Epithelial cell of proximal tubule (primary cell): Measurements from ENCODE around the gene TNFRSF19. TPM values are rescaled to one million over a fixed set of nuclear protein-coding genes. Genes with fewer than 3 reads are reported as not detected.

ENCODE experiments used
- DNase-seq: peaks from one replicate; pipeline ENCODE4 v3.0.0-alpha.2; 2011; ENCODE audit warnings: low read depth
- H3K4me3 ChIP-seq: 2 replicates; pipeline ENCODE4 v1.5.1; 2011; ENCODE audit warnings: low read depth, mild to moderate bottlenecking, low read length
- total RNA-seq: library from RNA; depleted of rRNA; stranded (reverse); fragments of >200 nt; gene quantifications from 2 replicates; pipeline ENCODE4 v1.2.3, GENCODE V29; 2015
- TF ChIP-seq, protein P1 (sequence below): conservative IDR thresholded peaks from 2 replicates; pipeline ENCODE4 v1.5.1; 2012; ENCODE audit warnings: low read depth, mild to moderate bottlenecking, low read length

The TNFRSF19 gene
- total RNA-seq, 1 donor from 2014 or later = 8.4 TPM

DNA sequence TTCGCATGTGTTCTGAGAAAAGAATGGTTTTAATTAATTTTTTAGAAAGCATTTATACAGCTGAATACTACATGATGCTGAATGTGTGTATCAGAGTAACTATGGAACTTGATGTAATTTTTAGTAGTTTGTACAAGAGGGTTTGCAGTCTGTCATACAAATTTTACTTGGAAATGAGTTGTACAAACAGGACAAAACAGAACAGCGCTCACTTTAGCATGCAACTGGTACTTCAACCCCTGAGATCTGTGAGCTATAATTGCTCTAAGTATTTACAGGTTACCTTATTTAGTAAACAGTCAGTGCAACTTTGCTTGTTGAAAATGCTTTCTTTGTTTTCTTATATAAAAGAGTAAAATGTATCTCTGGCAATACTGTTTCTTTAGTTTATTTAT, 706 bp downstream of the TNFRSF19 start:
- TF ChIP-seq, protein P1, sequence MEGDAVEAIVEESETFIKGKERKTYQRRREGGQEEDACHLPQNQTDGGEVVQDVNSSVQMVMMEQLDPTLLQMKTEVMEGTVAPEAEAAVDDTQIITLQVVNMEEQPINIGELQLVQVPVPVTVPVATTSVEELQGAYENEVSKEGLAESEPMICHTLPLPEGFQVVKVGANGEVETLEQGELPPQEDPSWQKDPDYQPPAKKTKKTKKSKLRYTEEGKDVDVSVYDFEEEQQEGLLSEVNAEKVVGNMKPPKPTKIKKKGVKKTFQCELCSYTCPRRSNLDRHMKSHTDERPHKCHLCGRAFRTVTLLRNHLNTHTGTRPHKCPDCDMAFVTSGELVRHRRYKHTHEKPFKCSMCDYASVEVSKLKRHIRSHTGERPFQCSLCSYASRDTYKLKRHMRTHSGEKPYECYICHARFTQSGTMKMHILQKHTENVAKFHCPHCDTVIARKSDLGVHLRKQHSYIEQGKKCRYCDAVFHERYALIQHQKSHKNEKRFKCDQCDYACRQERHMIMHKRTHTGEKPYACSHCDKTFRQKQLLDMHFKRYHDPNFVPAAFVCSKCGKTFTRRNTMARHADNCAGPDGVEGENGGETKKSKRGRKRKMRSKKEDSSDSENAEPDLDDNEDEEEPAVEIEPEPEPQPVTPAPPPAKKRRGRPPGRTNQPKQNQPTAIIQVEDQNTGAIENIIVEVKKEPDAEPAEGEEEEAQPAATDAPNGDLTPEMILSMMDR = peak; percentile 11
- DNase-seq = no peak
- H3K4me3 ChIP-seq = no peak overlapping the region

DNA sequence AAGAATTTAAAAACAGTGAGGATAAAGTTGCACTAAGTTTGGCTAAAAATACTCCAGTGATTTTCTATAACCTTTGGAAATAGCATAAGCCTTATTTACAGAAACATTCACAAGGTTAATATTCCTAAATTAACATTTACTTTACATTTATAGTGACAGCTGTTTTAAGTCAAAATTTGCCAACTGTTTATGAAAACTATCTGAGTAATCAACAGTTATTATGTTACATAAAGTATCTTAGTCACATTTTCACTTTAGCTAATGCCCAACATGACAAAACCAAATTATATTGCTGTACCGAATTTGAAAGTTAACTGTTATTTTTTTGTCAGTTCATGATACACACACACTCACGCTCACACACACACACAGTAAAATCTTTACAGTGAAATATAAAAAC, 1.2 kb downstream of the TNFRSF19 start:
- no peak for DNase-seq
- no peak overlapping the region for H3K4me3 ChIP-seq
- TF ChIP-seq, protein P1 = no peak

DNA sequence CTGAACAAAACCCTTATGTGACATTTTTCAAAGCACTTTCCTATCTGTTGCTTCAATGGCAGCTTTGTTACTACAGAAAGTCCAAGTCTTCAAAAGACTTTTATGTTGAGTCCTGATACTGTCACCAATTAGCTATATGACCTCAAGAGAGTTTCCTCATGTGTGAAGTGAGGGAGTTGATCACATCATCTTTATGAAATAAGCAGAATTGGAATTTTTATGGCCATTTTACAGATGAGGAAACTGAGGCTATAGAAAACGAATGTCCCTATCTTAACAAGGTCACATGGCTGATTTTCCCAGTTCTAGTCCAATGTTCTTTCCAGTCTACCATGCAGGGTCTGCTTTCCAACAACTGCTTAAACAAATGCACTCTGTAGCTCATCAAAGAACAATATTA, 2.6 kb downstream of the TNFRSF19 start:
- DNase-seq = no peak
- TF ChIP-seq, protein P1 = no peak
- no peak overlapping the region for H3K4me3 ChIP-seq

DNA sequence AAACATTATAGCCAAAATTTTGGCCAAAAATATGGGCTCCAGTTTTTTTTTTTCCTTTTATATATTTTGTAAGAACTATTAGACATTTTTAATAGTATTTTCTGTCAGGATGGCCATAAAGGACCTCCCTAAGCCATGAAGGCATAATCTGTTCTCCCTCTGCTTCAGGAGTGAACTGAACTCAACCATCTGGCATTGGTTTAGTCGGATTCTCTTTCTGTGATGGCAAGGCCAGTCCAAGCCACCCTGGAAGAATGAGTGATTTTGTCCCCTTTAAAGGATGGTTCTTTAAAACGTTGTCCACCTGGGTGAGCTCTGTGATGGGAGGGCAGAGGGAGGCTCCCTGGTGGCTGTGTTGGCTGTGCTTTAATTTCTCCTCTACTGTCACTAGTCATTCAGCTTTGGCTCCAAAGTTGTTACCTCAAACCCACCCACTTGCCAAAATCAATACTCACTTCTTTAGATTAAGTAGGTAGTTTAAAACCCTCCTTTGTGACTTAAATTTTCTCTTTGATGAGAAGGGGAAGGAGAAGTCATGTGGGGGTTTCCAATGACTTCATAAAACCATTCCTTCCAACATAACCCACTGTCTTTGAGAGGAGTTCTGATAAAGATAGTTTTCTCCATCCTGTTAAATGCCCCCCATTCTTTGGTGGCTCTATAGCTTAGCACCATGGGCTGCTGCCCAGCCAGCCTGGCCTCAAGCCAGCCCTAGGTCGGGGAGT, 4.4 kb downstream of the TNFRSF19 start:
- H3K4me3 ChIP-seq = no peak overlapping the region
- no peak for DNase-seq
- TF ChIP-seq, protein P1 = no peak

DNA sequence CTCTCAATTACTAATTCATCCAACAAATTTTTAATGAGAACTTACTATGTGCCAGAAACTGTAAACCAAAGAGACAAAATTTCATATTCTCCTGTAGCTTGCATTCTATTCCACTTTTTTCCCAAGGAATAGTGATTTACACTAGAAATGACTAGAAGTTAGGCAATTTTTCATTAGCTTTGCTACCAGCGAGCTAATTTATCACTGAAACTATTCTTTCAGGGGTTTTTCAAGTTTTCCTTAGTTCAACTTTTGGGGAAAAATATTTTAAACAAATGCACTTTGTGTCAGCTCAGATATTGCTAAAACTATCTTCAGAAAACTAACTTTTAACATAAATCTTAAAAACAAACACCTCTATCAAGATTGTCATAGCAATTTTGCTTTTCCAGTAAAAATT, 5.4 kb downstream of the TNFRSF19 start:
- H3K4me3 ChIP-seq = no peak overlapping the region
- DNase-seq = no peak
- TF ChIP-seq, protein P1 = no peak

DNA sequence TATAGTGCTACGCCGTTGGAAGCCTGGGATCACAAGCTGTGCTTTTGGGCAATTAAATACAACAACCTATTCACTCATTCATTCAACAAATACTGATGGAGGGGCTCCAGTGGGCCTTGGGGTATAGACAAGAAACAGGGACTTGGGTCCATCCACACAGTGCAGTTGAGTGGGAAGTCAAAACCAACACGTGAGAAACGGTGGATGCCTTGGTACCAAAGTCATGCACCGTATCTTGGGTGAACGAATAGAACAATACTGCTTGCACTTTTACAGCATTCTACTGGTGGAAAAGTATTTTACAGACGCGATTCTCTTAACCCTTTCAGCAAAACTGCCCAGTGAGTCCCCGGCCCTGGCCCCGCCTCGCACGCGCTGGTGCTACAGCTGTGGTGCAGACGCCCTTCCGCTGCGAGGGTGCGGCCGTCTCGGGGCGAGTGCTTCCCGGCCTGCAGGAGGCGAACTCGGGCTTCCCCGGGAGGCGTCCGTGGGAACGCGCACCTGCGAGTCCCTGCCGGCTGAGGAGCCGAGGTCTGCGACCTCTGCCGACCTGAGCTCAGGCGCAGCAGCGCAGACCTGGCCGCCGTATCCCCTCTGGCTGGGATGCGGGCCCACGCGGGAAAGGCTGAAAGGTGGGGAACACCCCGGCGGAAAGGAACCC, 8.3 kb downstream of the TNFRSF19 start:
- TF ChIP-seq, protein P1 = peak; percentile 68
- H3K4me3 ChIP-seq = peak overlapping the region; percentile 61
- DNase-seq = no peak
